Measurements from ENCODE around the gene MYO9A.

GRCh38 chr15:71945012-71945411 is 172.9 kb downstream of the MYO9A start:
- no peak for TF ChIP-seq CTCF (IDR thresholded peaks at IDR 0.05)
- no peak for TF ChIP-seq EZH2 (IDR thresholded peaks at IDR 0.05; ENCODE audit: borderline replicate concordance, insufficient read depth, low read depth, low read length, poor library complexity, severe bottlenecking)

All from B cell (primary cell).